HCT116 (cell line): ENCODE measurements around the gene RNASE2.

Source experiments
- CTCF ChIP-seq, 3 experiments: fragments of 200-600 bp in 1 of 3; sonication (generic) in 1 of 3; IDR thresholded peaks in 2 of 3; conservative IDR thresholded peaks in 1 of 3; 2 replicates each; pipeline ENCODE4 v1.5.1; 2012 to 2017; ENCODE audit warnings: low read depth in 2 of 3, low read length in 2 of 3, antibody characterized with exemption in 1 of 3, borderline replicate concordance in 1 of 3, control low read depth in 1 of 3, mild to moderate bottlenecking in 1 of 3, mixed read lengths in 1 of 3, mixed run types in 1 of 3, moderate library complexity in 1 of 3; ENCODE audit not compliant: insufficient read depth in 1 of 3
- ELF1 ChIP-seq: IDR thresholded peaks from 2 replicates; pipeline ENCODE4 v1.6.1; 2012; ENCODE audit warnings: low read depth, borderline replicate concordance
- EZH2 ChIP-seq: fragments of 200-600 bp; sonication (generic); IDR thresholded peaks from 2 replicates; pipeline ENCODE4 v1.6.1; 2017; ENCODE audit warnings: antibody characterized with exemption, mixed run types
- POLR2A ChIP-seq: IDR thresholded peaks from 2 replicates; pipeline ENCODE4 v1.7.0; 2011; ENCODE audit warnings: borderline replicate concordance; ENCODE audit not compliant: insufficient read depth, insufficient read length; ENCODE audit errors: extremely low read depth
- RAD21 ChIP-seq: IDR thresholded peaks from 2 replicates; pipeline ENCODE4 v1.6.1; 2012; ENCODE audit warnings: low read depth, mild to moderate bottlenecking
- YY1 ChIP-seq: IDR thresholded peaks from 2 replicates; pipeline ENCODE4 v1.6.1; 2011; ENCODE audit warnings: low read length, low read depth, moderate library complexity, mild to moderate bottlenecking; ENCODE audit not compliant: insufficient replicate concordance; ENCODE audit errors: extremely low read depth
- ZNF274 ChIP-seq: fragments of 200-500 bp; sonication (Bioruptor generic); IDR thresholded peaks from 2 replicates; pipeline ENCODE4 v1.6.1; 2014; ENCODE audit warnings: mild to moderate bottlenecking, low read depth, low read length, inconsistent platforms

- TF ChIP-seq YY1 (no peak), POLR2A (no peak), RAD21 (no peak), CTCF (IDR thresholded peaks at IDR 0.05 in 2 of 3, conservative IDR thresholded peaks at IDR 0.05 in 1 of 3; ENCODE audit: borderline replicate concordance in 1 of 3, insufficient read depth in 1 of 3, low read depth in 2 of 3, low read length in 2 of 3) (no peak), EZH2 (no peak), ZNF274 (no peak), ELF1 (no peak)
Measured at GRCh38 chr14:20997564-20997963, 42.3 kb downstream of the RNASE2 start.
